HG02678 (cell line): ENCODE results near the gene ARHGEF4.

Source experiments
- ATAC-seq: cut with Tn5 transposase; IDR thresholded peaks from one replicate; pipeline ENCODE4 v1.9.1; 2021; ENCODE audit warnings: mild to moderate bottlenecking, moderate library complexity; ENCODE audit not compliant: unreplicated experiment

ARHGEF4 gene

DNA sequence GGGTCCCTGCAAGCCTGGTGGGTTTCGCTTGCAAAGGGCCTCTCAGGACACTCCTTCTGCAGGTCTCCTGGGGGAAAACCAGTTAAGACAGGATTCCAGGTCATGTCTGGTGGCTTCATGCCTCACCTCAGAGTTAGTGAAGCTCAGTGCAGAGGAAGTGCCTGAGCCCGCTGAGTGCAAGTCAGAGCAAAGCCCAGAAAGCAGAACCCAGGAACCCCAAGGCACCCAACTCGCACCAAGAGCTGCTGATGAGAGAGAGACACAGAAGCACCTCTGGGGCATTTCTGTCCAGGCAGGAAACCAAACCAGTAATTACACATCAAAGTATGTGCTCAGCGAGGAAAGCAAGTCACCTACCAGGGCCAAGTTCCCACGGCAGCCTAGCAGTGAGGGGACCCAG, 78.4 kb downstream of the ARHGEF4 start:
- ATAC-seq: no peak

DNA sequence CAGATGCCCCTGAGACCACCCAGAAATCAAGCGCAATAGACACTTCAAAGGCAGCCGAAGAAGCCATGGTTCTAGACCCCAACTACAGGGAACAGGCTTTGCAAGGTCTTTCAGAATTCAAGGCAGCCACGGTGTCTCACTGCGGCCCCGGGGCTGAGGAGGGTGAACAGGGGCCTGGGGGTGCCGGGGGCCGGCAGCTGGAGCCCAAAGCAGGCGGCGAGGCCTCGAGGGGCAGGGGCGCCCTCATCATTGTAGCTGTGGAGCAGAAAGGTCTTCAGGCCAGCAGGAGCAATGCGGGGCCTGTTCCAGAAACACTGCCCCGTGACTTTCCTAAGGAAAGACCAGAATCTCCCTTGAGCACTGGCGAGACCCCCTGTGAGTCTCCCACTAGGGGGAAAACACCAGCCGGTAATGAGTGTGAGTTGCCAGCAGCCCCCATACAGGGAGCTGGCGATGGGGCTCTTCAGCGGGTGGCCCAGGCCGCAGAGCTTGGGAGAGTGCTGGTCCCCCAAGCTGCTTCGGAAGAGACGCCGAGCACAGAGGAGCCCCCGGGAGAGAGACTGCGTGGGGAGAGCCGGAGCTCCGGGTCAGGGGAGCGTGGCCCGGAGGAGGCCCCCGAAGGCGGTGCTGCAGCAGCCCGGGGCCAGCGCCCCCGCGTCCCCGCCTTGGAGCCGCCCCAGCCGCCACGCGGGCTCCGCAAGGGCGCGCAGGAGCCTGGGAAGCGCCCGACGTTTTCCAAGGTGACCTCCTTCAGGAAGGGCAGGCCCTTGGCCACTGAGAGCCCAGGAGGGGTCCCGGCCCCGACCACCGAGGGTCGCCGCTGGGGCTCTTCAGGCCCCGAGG, 79.1 kb downstream of the ARHGEF4 start:
- ATAC-seq: no peak

DNA sequence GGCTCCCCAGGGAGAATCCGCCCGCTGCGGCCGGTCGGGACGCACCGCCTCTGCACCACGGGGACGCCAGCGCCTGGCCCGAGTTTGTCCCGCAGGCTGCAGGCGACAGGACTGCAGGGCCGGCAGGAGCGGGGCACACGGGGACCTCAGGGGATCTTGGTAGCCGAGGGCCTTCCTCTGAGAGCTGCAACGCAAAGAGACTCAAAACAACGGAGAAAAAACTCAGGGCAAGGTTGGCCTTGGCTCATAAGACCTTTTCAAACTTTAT, 79.7 kb downstream of the ARHGEF4 start:
- ATAC-seq: no peak

DNA sequence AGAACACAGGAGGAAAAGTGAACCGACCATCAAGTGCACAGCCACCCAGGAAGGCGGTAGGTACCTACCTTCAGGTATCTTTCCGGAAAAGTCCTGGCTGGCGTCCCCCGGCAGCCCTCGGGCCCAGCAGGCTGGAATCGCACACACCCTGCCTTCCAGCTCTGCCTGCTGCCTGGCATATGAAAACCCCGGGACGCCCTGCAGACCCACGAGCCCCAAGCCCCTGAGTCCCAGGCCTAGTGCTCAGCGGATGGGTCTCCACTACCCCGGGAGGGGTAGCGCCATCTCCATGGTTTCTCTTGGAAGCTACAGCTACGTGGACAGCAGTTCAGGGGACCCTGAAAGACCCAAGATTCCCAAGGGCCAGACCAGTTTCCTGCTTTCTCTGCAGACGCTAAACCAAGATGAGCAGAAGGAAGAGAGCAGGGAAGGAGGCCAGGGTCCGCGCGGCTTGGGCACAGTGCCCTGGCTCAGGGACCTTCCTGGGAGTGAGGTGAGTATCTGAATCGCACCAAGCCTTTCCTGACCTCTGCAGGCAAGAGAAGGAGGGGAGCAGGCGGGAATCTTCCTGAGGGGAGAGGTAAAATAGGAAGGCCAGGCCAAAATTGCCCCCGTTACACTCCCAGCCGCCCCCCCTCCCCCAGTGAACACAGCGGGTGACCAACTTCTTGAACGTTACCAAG, 80.4 kb downstream of the ARHGEF4 start:
- ATAC-seq: no peak

DNA sequence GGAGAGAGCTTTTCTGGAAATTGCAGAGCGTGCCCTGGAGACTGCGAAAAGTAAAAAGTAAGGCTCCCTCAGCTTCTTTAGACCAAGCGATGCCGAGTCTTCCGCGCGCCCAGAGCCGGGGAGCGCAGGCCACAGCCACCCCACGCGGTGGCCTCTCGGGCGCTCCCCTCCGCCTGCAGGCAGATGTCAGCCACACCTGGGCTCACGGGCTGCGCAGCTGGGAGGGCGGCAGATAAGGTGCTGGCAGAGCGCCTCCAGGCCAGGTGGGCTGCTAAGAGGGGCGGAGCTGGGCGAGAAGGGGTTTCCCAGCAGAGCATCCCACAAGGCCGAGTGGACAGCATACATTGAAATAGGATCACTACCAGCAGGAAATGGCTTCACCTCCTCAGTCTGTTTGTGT, 81.7 kb downstream of the ARHGEF4 start:
- ATAC-seq: no peak

DNA sequence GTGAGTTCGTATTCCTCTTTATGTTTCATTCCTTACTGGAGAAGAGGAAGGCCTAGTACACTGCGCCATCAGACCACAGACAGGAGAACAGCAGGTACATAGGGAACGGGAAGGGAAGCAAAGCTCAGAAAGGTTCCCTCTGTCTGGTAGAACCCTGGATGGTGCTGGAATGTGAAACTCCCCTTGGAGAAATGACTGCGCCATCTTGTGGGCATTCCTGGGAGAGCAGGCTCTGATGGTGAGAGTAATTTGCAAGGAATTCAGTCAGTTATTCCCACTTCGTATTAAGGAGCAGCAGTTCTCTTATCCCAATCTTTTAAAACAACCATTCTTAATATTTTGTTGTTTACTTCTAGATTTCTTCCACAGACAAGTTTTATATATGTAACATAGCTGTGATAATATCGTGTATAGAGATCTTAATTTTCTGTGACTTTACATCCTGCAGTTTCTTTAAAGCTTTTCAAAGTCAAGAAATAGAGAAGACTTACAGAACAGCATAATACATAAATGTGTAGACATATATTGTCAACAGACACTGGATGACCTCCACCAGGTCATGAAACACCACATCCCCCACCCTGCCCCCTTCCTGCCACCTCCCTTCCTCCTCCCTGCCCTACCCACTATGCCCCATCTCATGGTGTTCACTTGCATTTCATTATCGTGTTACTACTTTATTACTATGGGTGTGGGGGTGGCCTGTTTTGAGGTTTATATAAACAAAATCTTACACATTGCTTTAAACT, 83.9 kb downstream of the ARHGEF4 start:
- no peak for ATAC-seq

DNA sequence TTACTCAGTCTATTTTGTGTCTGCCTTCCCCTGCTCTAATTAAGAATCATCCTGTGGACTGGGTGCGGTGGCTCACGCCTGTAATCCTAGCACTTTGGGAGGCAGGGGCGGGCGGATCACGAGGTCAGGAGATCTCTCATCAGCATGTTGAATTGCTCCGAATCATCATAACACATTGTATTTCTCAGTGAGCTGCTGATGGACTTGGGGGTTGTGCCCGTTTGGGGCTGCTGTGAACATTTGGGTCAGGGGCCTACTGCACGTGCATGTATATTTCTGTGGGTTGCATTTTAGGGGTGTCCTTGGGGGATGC, 84.4 kb downstream of the ARHGEF4 start:
- no peak for ATAC-seq

DNA sequence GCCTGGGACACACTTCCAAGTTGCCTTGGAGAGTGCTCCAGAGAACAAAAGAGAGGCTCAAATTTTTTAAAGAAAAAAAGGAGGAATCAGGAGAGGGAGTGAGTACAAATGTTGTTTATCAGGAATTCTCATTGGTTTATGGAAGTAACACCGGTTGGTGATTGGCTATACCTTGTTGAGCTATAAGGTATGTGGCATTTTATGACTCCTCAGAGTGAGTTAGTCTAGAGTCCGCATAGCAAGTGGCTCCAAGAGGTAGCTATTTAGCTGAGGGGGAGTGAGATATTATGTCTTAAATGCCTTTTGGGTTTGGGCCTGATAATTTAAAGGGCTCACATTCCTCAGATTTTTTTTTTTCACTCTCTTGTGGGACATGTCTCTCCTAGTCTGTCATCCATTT, 85.7 kb downstream of the ARHGEF4 start:
- no peak for ATAC-seq

DNA sequence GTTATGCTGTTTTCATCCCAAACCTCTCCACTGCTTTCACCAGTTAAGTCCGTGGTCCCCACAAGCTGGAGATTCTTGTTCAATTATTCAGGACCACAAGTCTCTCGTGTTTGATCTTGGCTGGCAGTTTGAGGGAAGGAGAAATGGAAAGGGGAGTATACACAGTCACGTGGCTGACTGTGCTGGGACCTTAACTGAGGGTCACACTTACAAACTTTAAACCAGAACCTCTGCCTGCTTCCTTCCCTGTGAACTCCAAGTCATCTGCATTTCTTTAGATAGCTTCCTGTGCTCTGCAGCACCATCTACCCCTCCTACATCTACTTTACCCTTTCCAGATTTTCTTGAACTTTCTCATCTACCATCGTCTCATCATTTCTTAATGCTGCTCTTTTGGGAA, 91.7 kb downstream of the ARHGEF4 start:
- no peak for ATAC-seq

DNA sequence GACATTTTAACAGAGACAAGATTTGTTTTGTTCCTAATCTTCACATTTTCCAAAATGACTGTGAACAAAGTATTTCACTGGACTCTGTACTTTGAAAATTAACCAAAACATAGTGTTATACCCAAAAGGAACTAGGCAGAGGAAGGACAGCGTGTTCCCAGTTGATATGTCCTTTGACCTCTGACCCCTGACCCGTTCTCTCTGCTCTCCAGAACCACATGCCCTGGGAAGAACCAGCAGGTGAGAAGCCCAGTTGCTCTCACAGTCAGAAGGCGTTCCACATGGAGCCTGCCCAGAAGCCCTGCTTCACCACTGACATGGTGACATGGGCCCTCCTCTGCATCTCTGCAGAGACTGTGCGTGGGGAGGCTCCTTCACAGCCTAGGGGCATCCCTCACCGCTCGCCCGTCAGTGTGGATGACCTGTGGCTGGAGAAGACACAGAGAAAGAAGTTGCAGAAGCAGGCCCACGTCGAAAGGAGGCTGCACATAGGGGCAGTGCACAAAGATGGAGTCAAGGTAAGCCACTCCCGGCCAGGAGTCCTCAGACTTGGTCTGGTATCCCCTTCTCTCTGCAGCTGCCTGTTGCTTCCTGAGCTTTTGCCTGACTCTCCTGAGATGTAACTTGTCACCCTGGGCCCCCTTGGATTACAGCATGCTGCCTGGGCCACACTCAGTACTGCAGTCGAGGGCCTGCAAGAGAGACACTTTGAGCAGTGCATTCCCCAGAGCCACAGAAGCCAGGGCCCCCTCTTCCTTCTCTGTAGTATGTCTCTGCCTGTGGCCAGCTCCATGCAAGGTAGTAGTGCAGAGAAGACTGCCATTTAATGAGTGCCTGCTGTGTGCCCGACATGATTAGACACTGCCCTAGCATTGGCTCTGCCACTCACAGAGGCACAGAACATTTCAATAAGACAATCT, 94.3 kb downstream of the ARHGEF4 start:
- ATAC-seq: no peak

DNA sequence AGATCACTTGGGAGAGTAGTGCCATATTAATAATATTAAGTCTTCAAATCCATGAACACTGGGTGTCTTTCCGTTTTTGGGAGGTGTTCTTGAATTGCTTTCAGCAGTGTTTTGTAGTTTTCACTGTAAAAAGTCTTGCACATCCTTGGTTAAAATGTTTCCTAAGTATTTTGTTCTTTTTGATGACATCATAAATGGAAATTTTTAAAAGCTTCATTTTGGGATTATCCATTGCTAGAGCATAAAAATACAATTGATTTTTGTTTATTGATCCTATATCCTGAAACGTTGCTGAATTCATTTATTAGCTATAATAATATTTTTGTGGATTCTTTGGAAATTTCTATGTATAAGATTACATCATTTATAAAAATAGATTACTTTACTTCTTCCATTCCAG, 96.8 kb downstream of the ARHGEF4 start:
- ATAC-seq: no peak

DNA sequence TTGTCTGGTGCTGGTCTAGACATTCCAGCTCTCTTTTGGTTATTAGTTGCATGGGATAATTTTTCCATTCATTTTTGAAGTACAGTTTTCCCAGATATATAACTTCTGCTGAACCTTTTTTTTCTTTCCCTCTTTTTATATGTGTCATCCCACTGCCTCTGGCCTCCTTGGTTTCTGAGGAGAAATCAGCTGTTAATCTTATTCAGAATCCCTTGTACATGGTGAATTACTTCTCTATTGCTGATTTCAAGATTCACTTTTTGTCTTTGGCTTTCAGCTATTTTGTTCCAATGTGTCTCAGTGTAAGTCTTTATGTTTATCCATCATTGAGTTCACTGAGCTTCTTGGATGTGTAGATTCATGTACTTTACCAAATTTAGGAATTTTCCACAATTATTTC, 99.7 kb downstream of the ARHGEF4 start:
- ATAC-seq: no peak

DNA sequence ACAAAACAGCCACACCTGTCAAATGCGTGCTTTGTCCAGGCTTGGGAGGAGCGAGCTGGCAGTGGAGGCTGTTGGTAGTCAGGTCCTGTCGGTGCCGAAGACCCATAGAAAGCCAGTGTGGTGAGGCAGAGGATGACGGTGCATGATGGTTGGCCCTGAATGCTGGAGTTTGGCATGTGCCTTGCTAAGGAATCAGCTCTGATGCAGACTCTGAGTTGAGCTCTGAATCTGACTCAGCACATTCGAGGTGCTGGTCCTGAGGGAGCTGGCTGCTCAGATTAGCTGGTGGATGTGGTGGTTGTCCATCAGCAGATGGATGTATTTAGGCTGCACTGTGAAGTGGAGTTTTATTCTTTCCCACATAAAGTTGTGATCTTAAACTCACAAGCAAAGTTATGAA, 111.3 kb downstream of the ARHGEF4 start:
- no peak for ATAC-seq

DNA sequence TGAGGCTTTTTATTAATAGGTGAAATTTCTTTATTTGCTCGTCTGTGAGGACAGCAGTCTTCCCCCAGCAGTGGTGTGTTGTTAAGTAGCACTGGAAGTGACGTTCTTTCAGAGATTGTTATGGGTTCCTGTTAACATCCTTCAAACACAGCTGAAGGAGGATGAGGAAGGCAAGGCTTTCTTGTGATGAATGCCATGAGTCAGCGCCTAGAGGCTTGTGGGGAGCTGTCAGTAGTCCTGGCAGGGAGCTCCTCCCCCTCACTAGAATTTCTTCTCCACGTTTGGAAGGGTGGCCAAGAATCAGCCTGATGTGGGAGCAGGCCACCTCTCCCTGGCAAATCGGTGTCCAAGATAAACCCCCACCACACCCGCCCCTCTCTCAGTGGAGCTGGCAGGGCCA, 113.2 kb downstream of the ARHGEF4 start:
- no peak for ATAC-seq

DNA sequence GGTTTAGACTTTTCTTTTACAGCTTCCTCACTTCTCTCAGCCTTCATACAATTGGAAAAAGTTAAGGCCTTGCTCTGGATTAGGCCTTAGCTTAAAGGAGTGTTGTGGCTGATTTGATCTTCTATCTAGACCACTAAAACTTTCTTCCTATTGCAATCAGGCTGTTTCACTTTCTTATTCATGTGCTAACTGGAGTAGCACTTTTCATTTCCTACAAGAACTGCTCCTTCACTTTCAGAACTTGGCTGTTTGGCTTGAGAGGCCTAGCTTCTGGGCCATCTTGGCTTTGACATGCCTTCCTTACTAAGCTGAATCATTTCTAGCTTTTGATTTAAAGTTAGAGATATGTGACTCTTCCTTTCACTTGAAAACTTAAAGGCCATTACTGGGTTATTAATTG, 114.3 kb downstream of the ARHGEF4 start:
- ATAC-seq: no peak

DNA sequence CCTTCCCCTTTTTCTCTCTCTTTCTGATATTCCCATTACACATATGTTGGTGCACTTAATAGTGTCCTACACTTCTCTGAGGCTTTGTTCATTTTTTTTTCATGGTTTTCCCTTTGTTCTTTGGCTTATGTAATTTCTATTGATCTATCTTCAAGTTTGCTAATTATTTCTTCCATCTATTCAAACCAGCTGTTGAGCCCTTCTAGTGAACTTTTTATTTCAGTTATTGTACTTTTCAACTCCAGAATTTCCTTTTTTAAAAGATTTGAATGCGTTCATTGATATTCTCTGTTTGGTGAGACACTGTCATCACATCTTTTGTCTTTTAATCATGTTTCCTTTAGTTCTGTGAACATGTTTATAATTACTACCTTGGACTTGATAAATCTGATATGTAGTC, 118.2 kb downstream of the ARHGEF4 start:
- ATAC-seq: no peak

DNA sequence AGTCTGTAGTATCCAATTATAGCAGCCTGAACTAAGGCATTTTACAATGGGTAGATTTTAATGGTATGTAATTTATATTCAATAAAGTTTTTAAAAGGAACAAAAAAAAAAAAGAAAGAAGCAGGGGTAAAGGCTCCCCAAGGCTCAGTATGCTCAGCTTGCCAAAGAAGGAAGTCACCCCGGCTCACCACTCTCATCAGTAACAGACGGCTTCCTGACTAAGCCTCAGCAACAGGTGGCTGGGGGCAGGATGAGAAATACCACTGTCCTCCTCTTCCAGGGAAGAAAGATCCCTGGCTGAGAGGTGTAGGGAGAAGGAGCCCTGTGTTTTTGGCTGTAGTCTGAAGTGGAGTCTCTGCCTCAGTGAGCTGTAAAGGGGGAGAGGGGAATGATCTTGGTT, 121.2 kb downstream of the ARHGEF4 start:
- ATAC-seq: no peak

DNA sequence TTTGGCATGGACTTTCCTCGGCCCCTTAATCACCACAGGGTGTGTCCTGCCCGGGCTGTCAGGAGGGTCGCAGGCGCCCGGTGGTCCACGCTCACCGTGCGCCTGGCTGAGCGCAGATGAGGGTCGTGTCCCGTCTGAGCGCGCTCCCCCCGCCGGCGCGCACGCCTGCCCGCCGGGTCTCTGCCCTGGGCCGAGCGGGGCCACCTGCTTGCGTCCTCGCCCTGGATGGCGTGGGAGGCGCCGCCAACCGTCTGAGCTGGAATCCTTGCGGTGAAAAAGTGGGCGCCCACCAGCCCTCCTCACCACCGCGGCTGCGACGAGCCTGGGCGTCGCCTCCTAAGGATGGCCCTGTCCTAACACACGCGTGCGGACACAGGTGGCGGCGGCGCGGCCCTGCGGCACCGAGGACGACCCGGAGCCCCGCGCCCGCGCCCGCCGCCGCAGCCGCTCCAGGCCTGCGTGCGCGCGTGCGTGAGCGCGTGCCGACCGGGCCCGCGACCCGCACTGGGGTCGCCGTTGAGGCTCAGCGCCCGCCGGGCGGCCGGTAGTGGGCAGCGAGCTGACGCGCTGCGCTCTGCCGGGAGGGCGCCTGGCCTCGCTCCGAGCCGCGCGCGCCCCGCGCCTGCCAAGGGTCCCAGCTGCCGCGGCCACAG, 126.6 kb downstream of the ARHGEF4 start:
- no peak for ATAC-seq

DNA sequence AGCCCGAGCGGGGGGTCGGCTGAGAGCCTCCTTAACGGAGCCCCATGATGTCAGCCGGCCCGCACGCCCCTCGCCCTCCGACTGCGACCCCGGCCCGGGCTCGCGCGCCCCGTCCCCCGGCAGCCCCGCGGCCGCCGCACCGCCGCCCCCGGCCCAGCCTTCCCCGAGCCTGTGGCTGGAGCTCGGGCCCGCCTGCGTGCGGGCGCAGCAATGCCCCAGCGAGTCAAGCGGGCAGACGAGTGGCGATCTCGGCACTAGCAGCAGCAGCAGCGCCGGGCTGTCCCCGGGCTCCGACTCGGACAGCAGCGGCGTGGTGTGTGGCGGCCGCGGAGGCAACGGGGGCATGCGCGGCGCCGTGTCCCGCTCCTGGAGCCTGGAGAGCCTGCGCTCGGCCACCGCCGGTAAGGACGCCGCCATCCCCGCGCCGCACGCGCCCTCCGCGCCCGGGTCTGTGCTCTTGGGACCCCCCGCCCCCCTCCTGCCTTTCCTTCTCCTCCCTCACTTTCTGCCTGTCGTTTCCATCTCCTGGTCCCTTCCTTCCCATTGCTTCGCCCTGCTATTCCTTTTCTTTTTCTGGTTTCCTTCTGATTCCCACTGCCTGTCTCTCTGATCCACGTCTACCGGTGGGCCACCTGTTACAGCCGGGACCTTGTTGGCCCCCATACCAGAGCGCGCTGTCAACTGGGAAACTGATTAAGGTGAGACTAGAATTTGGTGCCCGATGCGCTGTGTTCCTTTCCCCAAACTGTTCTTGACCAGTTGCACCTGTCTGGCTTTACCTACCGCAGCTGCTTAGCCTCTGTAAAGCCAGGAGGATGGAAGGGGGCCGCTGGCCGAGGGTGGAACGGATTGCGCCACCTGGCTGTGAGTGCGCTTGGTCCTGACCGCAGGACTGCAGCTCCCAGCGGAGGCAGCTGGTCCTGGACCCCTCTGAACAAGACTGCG, 127.4 kb downstream of the ARHGEF4 start:
- ATAC-seq: no peak

DNA sequence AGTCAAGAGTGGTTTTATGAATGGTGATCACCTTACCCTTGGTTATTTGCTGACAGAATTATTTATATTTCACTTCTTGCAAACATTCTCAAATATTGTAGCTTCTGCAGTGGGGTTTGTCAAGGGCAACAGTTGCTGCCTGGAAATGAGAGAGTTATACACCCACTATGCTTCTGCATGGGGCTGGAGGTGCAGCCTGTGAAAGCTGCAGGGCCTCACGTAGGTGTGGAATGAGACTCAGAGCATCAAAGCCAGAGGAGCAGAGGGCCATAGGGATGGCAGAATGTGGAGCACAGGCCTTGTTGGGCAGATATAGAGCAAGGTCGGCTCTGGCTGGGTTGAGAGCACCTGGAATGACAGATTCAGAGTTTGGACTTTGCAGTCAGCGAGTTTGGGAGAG, 128.2 kb downstream of the ARHGEF4 start:
- no peak for ATAC-seq
